Brain microvascular endothelial cell (primary cell): ENCODE data around the gene BICD1.

Source experiments
- DNase-seq: peaks from one replicate; pipeline ENCODE4 v3.0.0-alpha.2; 2020
- H3K27ac ChIP-seq: fragments of 250-450 bp; sonication (Bioruptor Pico); 2 replicates; pipeline ENCODE4 v1.5.1; 2020; ENCODE audit warnings: mild to moderate bottlenecking, moderate library complexity
- H3K27me3 ChIP-seq: fragments of 250-450 bp; sonication (Bioruptor Pico); replicated peaks from 2 replicates; pipeline ENCODE4 v1.5.1; 2020; ENCODE audit warnings: mild to moderate bottlenecking
- H3K36me3 ChIP-seq: fragments of 250-450 bp; sonication (Bioruptor Pico); replicated peaks from 2 replicates; pipeline ENCODE4 v1.5.1; 2020; ENCODE audit warnings: mild to moderate bottlenecking
- H3K4me3 ChIP-seq: 2 replicates; pipeline ENCODE4 v1.5.1; 2011; ENCODE audit warnings: low read depth, mild to moderate bottlenecking, control low read depth, low read length, moderate library complexity
- CTCF ChIP-seq: IDR thresholded peaks from 2 replicates; pipeline ENCODE4 v1.5.1; 2011; ENCODE audit warnings: low read depth, mild to moderate bottlenecking, moderate library complexity, low read length, control low read depth, inconsistent platforms; ENCODE audit errors: missing control alignments
- in situ Hi-C: cut with HindIII; loops from 2 replicates; pipeline ENCODE4 v1.10.0; 2017; ENCODE audit warnings: low sequenced_read_pairs, low pct_ligation_motif_present

BICD1 gene

GRCh38 chr12:32135967-32136366 lies 29.3 kb downstream of the BICD1 start:
- DNase-seq: no peak
- Histone ChIP-seq H3K27me3 (no peaks in the 10 kb centered on the region), H3K4me3 (no peak overlapping the region), H3K27ac (no peak overlapping the region), H3K36me3 (no peaks in the 10 kb centered on the region)
- in situ Hi-C loops: no loop called here
- no peak for TF ChIP-seq CTCF

GRCh38 chr12:32136404-32136803 lies 29.8 kb downstream of the BICD1 start:
- Histone ChIP-seq H3K27ac (no peak overlapping the region), H3K4me3 (no peak overlapping the region), H3K36me3 (no peaks in the 10 kb centered on the region), H3K27me3 (no peaks in the 10 kb centered on the region)
- in situ Hi-C loops: no loop called here
- no peak for TF ChIP-seq CTCF
- no peak for DNase-seq

- peak overlapping the region; percentile 43 for H3K4me3 ChIP-seq
- peak overlapping the region; percentile 32 for H3K27ac ChIP-seq
- TF ChIP-seq CTCF: no peak
- no peaks in the 10 kb centered on the region for H3K36me3 ChIP-seq
- in situ Hi-C loops: no loop called here
- no peaks in the 10 kb centered on the region for H3K27me3 ChIP-seq
- peak; percentile 40 for DNase-seq
Measured at GRCh38 chr12:32139064-32139421, 32.4 kb downstream of the BICD1 start.

- in situ Hi-C loops: no loop called here
- no peaks in the 10 kb centered on the region for H3K27me3 ChIP-seq
- TF ChIP-seq CTCF: no peak
- no peak overlapping the region for H3K4me3 ChIP-seq
- H3K27ac ChIP-seq: no peak overlapping the region
- no peak for DNase-seq
- H3K36me3 ChIP-seq: no peaks in the 10 kb centered on the region
Measured at GRCh38 chr12:32140877-32141276, 34.2 kb downstream of the BICD1 start.

- no peak for DNase-seq
- no peak for TF ChIP-seq CTCF
- in situ Hi-C loops: no loop called here
- Histone ChIP-seq H3K27ac (no peak overlapping the region), H3K36me3 (no peaks in the 10 kb centered on the region), H3K4me3 (no peak overlapping the region), H3K27me3 (no peaks in the 10 kb centered on the region)
Measured at GRCh38 chr12:32145096-32145495, 38.4 kb downstream of the BICD1 start.

GRCh38 chr12:32146074-32146873 lies 39.6 kb downstream of the BICD1 start:
- in situ Hi-C loops: no loop called here
- Histone ChIP-seq H3K27ac (no peak overlapping the region), H3K27me3 (no peaks in the 10 kb centered on the region), H3K36me3 (no peaks in the 10 kb centered on the region), H3K4me3 (no peak overlapping the region)
- DNase-seq: no peak
- TF ChIP-seq CTCF: no peak
